NAMALWA (cell line): ENCODE results near the gene LSM4.

Experiments used
- DNase-seq: peaks from one replicate; pipeline ENCODE4 v3.0.0-alpha.2; 2015; ENCODE audit warnings: low spot score

LSM4 gene

DNA sequence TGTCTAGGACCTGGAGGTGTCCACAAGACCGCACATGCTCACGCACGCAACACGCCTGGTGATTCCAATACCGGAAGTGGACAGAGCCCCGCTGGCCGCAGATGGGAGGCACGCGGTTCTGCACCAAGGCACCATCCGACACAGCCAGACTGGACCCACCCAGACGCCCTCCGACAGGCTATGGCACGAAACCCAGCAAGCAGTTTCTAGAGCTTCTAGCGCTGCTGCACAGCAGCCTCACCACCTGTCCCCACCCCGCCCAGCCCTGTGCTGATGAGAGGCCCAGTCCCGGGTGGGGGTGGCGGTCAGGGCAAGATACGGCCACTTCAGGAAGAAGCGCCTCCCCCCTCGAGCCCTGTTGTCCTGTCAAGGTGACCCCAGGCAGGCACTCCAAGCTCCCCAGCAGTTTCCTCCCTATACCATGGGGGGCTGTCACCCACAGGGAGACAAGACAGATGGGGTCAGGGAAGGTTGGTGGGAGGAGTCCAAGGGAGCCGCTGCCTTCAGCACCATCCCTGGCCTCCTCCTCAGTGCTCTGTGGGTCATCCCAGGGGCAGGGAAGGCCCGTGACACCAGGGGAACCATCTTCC, 11.3 kb downstream of the LSM4 start:
- no peak for DNase-seq

DNA sequence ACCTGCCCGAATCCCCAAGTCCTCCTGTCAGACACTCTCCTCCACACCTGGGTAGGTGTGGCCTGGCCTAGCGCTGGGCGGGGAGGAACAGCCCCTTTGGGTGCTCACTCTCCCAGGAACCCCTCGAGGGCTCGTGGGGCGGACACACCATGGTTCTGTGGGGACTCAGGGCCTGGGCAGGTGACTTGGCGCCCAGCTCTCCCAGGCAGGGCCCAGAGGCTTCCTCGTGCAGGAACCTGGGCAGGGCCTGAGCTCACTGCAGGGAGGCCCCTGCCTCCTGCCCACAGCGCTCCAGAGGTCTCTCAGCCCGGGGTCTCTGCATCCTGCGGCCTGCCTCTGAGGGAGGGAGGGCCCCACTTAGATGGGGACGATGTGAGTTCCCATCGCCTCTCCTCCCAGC, 11.9 kb downstream of the LSM4 start:
- DNase-seq: no peak

DNA sequence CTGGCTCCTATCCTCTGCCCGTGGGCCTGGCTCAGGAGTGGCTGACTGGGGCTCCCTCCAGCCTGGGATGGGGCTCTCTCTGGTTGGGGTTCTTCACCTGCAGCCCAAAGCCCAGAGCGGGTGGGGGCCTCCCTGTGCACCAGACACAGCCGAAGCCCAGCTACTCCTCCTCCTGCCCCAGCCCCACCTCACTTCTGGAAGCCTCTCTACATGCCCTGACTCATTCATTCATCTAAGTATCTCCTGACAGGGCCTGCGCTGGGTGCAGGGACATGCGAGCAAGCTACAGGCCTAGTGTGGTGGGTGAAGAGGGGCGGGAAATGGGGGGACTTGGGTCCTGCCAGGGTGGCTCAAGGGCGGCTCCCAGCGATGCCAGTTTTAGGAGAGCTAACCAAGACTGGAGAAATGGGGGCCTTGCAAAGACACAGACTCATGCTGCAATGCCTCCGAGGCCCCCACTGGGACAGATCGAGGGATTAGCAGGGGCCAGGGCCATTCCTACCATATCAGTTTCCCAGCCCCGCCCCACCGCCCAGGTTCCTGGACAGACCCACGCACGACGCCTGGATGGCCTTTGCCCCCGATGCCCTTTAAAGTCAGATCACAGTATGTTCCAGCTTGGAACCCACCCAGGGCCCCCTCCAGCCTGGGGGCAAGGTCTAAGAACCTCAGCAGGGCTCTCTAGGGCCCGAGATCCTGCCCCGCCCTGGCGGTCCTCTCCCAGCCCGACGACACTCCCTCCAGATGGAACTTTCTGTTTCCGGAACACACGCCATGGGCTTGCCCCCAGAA, 12.6 kb downstream of the LSM4 start:
- no peak for DNase-seq

DNA sequence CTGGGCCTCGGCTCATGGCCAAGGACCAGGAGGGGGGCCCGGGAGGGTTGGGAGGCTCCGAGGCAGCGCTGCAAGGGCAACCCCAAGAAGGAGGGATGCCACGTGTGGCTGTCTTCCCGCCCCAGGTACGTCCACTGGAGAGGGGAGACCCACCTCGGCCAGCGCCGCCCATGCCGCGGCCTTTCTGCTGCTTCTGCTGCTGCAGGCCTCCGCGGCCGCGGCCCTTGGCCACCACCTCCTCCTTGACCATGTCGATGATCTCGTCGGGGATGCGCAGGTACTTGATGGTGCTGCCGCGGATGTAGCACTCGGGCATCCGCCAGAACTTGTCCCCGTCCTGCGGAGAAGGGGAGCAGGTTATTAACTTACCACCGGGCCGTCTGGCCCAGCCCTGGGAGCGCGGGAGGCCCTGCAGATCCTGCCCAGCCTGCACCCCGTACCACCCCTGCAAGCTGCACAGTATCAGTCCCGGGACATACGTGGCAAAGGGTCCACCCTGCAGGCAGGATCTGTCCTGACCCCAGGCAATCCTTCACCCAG, 13.3 kb downstream of the LSM4 start:
- DNase-seq: no peak

DNA sequence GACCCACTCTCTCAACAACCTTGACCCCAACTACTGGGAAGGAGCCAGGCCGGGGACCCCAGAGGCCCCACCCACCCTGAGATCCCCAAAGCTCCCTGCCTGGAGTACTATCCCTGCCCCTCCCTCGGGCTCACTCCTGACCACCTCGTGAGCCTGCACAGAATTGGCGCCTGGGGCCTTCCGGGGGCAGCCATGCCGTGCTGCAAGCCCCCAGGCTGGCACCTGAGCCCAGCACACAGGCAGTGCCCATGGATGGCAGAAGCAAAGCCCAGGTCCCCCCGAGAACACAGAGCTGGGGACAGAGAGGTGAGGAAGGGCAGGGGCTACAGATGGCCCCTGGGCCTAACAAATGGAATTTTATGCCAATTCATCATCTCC, 13.9 kb downstream of the LSM4 start:
- no peak for DNase-seq

DNA sequence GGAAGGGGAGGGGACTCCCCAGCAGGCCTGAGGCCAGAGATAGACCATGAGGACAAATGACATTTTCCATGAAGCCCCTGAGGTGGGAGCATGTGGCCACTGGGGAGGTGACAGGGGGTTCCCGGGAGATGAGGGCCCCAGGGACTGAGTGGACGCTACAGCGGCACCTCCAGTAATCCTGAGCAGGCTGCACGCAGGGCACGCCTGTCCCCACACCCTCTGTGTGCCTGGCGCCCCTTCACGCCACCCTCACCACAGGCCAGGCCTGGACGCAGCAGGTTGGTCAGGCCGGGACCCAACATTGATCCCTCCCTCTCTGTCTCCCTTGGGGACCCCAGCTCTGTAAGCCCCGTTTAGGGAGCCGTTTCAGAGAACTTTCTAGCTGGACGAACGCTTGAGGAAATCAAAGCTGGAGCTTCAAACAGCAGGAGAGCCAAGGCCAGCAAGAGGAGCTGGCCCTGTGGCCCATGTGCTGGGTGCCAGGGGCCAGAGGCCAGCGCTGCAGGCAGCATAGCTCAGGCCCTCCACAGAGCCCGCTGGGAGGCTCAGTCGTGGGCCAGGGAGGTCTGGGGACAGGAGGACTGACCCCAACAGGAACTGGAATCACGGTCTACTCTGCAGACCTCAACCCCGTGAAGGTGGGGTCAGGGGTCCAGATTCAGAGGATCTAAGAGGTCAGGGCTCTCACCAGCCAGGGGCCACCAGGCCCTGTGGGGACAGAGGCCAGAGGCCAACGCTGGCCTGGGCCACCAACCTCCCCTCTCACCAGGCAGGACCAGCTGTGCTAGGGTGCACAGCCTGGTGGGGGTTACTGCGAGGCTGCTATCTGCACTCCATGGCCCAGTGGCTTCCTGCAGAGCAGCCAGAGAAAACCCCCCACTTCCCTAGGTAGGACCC, 14.6 kb downstream of the LSM4 start:
- DNase-seq: no peak

DNA sequence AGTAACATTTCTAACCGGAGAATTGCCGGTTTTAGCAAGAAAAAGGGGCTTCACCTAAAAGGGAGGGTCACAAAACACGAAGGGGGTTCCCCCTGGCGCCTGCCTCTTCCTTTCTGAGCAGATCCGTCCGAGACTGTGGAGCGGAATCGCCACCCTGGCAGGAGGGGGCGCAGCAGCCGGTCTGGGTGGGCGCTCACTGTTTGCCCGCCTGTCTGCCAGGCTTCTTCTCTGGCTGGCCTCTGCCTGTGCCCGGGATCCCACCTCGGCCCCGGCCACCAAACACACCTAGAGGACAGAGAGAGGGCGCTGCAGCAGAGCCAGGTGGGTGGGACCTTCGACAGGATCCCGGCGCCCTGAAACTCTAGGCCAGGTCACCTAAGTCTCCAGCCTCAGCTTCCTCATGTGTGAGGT, 15.6 kb downstream of the LSM4 start:
- DNase-seq: no peak

DNA sequence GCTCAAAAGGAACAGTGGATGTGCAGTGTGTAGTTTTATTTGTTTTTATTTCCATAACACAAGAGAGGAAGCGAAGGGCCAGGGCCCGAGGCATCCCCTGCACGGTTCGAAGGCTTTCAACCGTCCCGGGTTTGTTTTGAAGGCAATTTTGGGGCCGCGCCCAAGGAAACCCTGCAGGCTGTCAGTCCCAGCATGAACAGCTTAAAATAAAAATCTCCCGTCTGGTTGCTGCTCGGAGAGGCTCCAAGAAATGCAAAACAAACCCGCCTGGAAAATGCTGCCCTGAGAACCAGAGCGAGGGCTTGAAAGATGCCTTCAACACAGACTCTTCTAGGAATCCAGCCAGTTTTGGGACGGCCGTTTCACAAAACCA, 16.0 kb downstream of the LSM4 start:
- DNase-seq: peak; percentile 63

DNA sequence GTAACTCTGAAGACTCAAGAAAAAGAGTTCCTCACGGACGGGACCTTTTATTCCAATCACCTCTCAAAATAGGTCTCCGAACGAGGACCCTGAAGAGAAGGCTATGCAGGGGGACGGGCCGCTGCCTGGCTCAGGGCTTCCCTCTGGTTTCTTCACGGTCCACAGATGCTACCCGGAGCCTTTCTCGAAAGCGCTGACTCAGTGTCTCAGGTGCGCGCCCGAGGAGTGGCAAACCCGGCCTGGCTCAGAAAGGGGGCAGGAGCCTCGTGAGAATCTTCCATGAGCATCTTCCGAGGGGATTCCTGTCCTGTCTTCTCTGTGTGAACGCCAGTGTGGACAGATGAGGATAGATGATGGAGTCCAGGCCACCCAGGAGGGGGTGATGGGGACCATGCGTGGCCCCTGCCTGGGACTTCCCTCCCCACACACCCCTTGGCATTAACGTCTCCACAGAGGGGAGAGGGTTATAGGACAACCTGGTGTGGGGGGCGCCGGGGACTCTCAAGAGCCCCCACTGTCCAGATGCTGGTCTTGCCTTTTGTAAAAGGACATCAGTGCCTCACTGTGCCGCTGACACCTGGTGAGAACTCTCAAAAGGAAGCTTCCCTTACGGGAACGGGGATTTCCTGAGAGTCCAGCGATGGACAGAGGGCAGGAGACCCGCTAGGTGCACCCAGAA, 16.5 kb downstream of the LSM4 start:
- peak; percentile 42 for DNase-seq

DNA sequence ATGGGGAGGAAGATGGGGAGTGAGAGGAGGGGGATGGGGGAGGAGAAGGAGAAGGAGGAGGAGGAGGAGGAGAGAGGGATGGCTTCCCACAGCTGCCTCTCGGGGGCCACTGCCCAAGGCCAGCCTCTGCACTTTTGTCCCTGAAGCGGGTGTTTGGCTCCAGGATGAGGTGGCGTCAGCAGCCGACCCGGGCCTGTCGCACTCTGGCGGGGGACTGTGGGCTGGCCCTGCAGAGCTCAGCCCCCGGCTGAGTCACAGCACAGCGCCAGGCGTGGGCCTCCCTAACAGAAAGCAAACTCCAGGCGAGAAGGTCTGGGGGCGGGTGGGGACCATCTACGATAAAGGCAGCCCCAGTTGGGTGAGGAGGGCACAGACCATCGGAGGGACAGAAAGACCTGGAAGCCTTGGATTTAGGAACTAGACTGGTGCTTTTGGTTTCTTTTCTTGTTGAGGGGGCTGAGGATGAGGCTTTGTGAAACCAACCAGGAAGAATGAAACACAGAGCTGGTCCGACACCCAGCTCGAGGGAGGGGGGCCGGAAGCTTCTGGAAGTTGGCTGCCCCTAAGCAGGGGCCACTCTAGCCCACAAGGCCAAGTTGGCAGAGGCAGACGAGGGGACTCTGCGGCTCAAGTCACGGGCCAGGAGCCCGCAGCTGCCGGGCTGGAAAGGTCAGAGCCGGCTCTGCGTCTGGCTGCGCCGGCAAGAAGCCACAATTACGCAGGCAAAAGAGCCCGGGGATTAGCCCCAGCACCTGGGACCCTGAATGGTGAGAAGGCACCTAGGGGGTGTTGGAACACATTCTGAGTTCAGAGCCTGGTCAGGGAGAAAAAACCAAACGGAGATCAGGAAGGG, 18.2 kb downstream of the LSM4 start:
- peak; percentile 86 for DNase-seq

DNA sequence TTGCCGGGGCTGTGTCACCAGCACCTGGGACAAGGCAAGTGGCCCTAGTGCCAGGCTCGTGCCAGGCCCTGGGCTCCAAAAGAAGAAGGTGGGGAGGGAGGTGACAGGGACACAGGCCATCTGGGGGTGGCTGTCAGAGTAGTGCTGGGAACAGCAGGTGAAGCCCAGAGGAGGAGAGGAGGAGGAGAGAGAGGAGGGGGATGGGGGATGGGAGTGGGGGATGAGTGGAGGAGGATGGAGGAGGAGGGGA, 18.7 kb downstream of the LSM4 start:
- DNase-seq: no peak

DNA sequence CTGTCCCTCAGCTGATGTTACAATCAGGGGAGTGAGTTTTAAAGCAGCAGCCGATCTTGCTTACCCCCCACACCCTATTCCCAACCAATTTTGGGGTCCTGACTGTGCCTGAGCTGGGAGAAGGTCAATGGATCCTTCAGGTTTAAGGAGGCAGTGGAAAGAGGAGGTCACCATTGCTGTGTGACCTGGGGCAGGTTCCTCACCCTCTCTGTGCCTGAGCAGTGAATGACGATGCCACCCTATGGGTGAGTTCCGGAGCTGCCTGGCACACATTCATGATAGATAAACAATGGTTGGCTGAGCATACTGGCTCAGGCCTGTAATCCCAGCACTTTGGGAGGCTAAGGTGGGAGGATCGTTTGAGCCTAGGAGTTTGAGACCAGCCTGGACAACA, 21.2 kb downstream of the LSM4 start:
- no peak for DNase-seq

DNA sequence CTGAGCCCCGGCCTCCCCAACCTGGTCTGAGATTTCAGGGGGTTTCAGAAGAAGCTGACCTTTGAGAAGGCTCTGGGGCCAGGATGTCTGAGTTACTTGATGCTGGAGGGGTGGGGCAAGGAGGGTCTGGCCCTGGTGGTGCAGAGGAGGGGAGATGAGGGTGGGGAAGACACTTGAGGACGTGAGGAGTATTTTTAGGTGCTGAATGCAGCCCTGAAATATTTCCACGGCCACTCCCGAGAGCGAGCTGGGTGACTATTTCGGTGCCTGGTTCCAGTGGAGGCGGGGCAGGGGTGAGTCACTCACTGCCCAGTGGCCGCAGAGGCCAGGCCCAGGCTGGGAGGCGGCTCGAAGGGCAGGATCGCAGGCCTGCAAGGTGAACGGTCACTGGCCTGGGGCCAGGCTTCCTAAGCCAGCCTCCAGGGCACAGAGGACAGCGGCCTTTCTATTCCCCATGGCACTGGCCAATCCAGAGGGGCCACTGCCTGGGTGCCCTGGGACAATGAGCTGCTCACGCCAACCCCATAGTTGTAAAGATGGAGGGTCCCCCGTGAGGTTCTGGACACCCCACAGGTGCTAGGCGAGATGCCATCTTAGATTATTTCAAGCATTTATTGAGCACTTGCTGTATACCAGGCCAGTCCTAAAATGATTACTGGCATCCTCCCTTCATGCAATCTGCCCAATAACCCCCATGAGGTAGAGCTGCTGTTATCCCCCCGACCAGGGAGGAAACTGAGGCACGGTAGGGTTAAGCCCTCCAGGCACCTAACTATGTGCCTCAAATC, 21.8 kb downstream of the LSM4 start:
- no peak for DNase-seq

DNA sequence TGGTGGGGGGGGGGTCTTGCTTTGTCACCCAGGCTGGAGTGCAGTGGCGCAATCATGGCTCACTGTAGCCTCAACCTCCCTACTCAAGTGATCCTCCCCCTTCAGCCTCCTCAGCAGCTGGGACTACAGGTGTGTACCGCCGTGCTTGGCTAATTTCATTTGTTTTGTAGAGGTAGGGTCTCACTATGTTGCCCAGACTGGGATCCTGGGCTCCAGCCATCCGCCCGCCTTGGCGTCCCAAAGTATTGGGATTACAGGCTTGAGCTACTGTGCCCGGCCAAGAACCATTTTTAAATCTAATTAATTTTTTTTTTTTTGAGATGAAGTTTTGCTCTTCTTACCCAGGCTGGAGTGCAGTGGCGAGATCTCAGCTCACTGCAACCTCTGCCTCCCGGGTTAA, 23.2 kb downstream of the LSM4 start:
- no peak for DNase-seq

DNA sequence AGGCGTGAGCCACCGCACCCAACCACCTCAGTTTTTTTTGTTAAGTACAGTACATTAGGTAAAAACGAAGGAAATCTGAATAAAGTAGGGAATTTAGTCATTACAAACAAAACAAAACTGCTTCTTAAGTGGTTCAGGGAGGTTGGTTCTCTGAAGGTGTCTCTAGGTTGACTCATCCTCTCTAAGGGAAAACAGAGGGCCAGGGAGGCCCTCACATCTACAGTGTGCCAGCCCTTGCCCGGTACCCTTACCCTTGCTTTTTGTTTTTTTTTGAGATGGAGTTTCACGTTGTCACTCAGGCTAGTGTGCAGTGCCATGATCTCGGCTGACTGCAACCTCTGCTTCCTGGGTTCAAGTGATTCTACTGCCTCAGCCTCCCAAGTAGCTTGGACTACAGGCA, 24.3 kb downstream of the LSM4 start:
- no peak for DNase-seq

DNA sequence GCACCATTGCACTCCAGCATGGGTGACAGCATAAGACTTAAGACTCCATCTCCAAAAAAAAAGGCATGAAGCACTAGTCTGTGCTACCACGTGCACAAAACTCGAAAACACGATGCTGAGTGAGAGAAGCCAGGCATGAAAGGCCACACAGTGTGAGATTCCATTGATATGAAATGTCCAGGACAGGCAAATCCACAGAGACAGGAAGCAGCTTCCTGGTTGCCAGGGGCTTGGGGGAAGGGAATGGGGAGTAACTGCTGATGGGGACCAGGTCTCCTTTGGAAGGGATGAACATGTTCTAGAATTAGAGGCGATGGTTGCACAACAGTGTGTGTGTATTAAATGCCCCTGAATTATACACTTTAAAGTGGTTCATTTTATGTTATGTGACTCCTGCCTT, 25.6 kb downstream of the LSM4 start:
- no peak for DNase-seq

DNA sequence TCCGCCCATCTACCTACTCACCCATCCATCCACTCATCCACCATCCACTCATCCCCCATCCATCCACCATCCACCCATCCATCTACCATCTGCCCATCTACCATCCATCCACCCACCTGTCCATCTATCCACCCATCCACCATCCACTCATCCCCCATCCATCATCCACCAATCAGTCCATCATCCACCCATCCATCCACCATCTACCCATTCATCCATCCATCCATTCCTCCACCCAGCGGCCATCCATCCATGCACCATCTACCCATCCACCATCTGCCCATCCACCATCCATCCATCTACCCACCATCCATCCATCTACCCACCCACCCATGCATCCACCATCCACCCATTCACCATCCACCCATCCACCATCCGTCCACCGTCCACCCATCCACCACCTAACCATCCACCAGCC, 27.8 kb downstream of the LSM4 start:
- DNase-seq: no peak

DNA sequence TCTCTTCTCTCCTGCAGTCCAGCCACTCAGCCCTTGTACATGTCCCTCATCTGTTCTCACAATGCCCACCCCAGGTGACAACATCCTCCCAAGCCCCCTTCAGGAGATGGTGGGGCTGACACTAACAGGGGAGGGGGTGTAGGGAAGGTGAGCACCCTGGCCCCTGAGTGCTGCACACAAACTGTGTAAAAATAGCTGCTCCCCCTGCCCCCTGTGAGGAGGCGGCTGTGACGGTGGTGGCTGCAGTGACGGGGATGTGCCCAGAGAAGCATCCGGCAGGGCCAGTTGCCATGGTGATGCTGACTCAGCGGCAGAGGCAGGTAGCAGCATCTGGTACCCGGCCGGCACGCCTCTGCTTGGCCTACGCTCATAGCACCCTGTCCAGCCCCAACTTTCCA, 28.4 kb downstream of the LSM4 start:
- no peak for DNase-seq

DNA sequence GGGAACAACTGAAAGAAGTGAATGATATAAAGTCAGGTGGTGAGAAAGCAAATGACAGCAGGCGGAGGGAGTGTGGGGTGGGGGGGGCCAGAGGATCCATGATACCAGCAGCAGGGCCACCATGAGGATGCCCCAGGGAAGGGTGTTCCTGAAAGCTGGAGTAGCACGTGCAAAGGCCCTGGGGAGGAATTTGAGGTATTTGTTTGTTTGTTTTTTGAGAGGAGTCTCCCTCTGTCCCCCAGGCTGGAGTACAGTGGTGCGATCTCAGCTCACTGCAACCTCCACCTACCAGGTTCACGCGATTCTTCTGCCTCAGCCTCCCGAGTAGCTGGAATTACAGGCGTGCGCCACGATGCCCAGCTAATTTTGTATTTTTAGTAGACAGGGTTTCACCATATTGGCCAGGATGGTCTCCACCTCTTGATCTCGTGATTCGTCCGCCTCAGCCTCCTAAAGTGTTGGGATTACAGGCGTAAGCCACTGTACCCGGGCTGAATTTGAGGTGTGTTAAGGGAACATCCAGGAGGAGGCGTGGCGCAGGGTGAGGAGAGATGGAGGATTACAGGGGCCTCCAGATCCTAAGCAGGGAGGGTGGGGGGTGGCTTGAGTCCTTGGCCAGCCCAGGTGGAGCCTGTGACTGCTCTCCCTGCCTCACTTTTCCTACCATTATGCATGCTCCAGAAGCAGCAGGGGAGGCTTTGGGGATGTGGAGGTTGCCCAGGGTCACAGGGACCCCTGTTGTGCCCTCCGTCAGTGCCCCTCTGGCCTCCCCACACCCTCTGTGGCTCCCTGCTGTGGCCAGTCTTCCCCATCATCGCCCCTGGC, 29.0 kb downstream of the LSM4 start:
- no peak for DNase-seq
